B cell (primary cell): ENCODE data around the gene BID.

Source experiments
- EZH2 ChIP-seq: IDR thresholded peaks from 2 replicates; pipeline ENCODE4 v1.6.1; 2012; ENCODE audit warnings: borderline replicate concordance, low read depth, mild to moderate bottlenecking, moderate library complexity, low read length; ENCODE audit not compliant: insufficient read depth, poor library complexity, severe bottlenecking
- TF ChIP-seq, protein P1 (sequence below): fragments of 200-600 bp; IDR thresholded peaks from one replicate; pipeline ENCODE4 v1.8.0; 2022; ENCODE audit warnings: antibody characterized with exemption, mild to moderate bottlenecking

- TF ChIP-seq, protein P1, sequence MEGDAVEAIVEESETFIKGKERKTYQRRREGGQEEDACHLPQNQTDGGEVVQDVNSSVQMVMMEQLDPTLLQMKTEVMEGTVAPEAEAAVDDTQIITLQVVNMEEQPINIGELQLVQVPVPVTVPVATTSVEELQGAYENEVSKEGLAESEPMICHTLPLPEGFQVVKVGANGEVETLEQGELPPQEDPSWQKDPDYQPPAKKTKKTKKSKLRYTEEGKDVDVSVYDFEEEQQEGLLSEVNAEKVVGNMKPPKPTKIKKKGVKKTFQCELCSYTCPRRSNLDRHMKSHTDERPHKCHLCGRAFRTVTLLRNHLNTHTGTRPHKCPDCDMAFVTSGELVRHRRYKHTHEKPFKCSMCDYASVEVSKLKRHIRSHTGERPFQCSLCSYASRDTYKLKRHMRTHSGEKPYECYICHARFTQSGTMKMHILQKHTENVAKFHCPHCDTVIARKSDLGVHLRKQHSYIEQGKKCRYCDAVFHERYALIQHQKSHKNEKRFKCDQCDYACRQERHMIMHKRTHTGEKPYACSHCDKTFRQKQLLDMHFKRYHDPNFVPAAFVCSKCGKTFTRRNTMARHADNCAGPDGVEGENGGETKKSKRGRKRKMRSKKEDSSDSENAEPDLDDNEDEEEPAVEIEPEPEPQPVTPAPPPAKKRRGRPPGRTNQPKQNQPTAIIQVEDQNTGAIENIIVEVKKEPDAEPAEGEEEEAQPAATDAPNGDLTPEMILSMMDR: no peak
- no peak for TF ChIP-seq EZH2
Measured at GRCh38 chr22:17707526-17707925, 66.7 kb downstream of the BID start.
